ENCODE results near the gene ACTR1B.
A peak's percentile ranks its signal among the peaks of the same experiment; 100 is the strongest.

- peak; percentile 88 for TF ChIP-seq CTCF (IDR thresholded peaks at IDR 0.05; ENCODE audit: insufficient read depth, low read length, poor library complexity, severe bottlenecking)
- no peak for TF ChIP-seq EZH2phosphoT487 (conservative IDR thresholded peaks at IDR 0.05; ENCODE audit: low read length)
These were observed 33.7 kb upstream of the ACTR1B start for GRCh38 chr2:97697252-97698235.

Data from SU-DHL-6 (cell line).